CD8-positive, alpha-beta memory T cell (primary cell): ENCODE measurements around the gene RASGRP1. TPM values are rescaled to one million over a fixed set of nuclear protein-coding genes. Genes with fewer than 3 reads are reported as not detected.

Experiments used
- CTCF ChIA-PET: fragments of 350-600 bp; sonication (Branson Sonifier 250); formaldehyde crosslinking; loops from one replicate; lab custom pipeline; 2021; ENCODE audit warnings: antibody characterized with exemption; lab: Charles Lee
- POLR2A ChIA-PET: fragments of 350-600 bp; sonication (Branson Sonifier 250); formaldehyde crosslinking; loops from one replicate; lab custom pipeline; 2021; ENCODE audit warnings: antibody characterized with exemption; lab: Charles Lee
- DNase-seq, 5 donors: peaks; one replicate each; pipeline versions ENCODE4 v3.0.0 to v3.0.0-alpha.2; 2020 to 2022; ENCODE audit warnings: mixed read lengths in 1 of 5
- H3K27ac ChIP-seq: one replicate; pipeline ENCODE4 v1.7.0; 2013; ENCODE audit warnings: low read depth, mild to moderate bottlenecking, low read length, moderate library complexity
- H3K27me3 ChIP-seq: 2 replicates; pipeline ENCODE4 v1.7.0; 2013; ENCODE audit warnings: low read length, mild to moderate bottlenecking; ENCODE audit not compliant: insufficient read depth, poor library complexity, severe bottlenecking
- H3K36me3 ChIP-seq: 2 replicates; pipeline ENCODE4 v1.7.0; 2013; ENCODE audit warnings: mild to moderate bottlenecking, low read length, moderate library complexity; ENCODE audit not compliant: insufficient read depth
- H3K4me1 ChIP-seq: 2 replicates; pipeline ENCODE4 v1.7.0; 2013; ENCODE audit warnings: mild to moderate bottlenecking, low read length, moderate library complexity; ENCODE audit not compliant: insufficient read depth
- H3K4me3 ChIP-seq: 2 replicates; pipeline ENCODE4 v1.7.0; 2013; ENCODE audit warnings: mild to moderate bottlenecking, low read length
- H3K9me3 ChIP-seq: 2 replicates; pipeline ENCODE4 v1.7.0; 2013; ENCODE audit warnings: mild to moderate bottlenecking, low read length
- H3K27ac Mint-ChIP-seq, 8 donors: one replicate each; pipeline ENCODE4 v1.8.0; 2020 to 2021; ENCODE audit warnings: mixed read lengths in 8 of 8, mild to moderate bottlenecking in 6 of 8, inconsistent platforms in 3 of 8, moderate library complexity in 3 of 8
- H3K27me3 Mint-ChIP-seq, 2 donors: one replicate each; pipeline ENCODE4 v1.8.0; 2020 to 2021; ENCODE audit warnings: mixed read lengths in 2 of 2, mild to moderate bottlenecking in 1 of 2, moderate library complexity in 1 of 2
- H3K36me3 Mint-ChIP-seq, 3 donors: one replicate each; pipeline ENCODE4 v1.8.0; 2020 to 2021; ENCODE audit warnings: mixed read lengths in 3 of 3, inconsistent platforms in 1 of 3, mild to moderate bottlenecking in 1 of 3
- H3K4me1 Mint-ChIP-seq, 3 donors: one replicate each; pipeline ENCODE4 v1.8.0; 2020 to 2021; ENCODE audit warnings: mixed read lengths in 3 of 3, inconsistent platforms in 1 of 3, mild to moderate bottlenecking in 1 of 3
- H3K4me3 Mint-ChIP-seq, 7 donors: one replicate each; pipeline ENCODE4 v1.8.0; 2020 to 2021; ENCODE audit warnings: mixed read lengths in 7 of 7, mild to moderate bottlenecking in 6 of 7, moderate library complexity in 4 of 7, inconsistent platforms in 2 of 7
- H3K9me3 Mint-ChIP-seq, 5 donors: one replicate each; pipeline ENCODE4 v1.8.0; 2020 to 2022; ENCODE audit warnings: mixed read lengths in 5 of 5, mild to moderate bottlenecking in 3 of 5, moderate library complexity in 2 of 5, inconsistent platforms in 1 of 5
- polyA plus RNA-seq: library from polyadenylated mRNA; unstranded; fragments of 300-500 nt; fragmentation: Illumina TruSeq; gene quantifications from one replicate; pipeline ENCODE4 v1.2.3, GENCODE V29; 2021
- total RNA-seq, 2 experiments: library from RNA; stranded (reverse); gene quantifications; one replicate each; pipeline ENCODE4 v1.2.3, GENCODE V29; 2021

The RASGRP1 gene
- total and polyA plus RNA-seq, 3 experiments from 2014 or later, result 64.7 to 90.9 (median 67.9) TPM

DNA sequence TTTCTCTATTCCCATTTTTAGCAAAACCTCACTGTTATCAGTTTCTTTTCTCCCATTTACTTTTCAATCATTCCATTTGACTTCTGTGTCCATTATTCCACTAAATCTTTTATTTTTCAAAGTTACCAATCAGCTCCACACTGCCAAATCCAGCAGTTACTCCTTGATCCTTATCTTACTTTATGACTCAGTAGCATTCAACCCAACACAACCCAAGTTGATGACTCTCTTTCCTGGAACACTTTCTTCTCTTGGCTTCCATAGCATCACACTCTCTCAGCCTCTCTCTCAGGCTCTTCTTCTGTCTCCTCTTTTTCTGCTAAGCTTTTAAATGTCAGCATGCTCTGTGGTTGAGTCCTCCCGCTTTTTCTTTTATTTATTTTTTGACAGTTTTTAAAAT, 36.3 kb downstream of the RASGRP1 start:
- Mint-ChIP-seq H3K4me1 (peaks cover 77 to 96% (median 95%) of the 10 kb centered on the region in 3 donors), H3K27ac (peak overlapping the region; percentile 0 to 92 (median 66)), H3K36me3 (peaks cover 5 to 92% (median 57%) of the 10 kb centered on the region in 3 donors), H3K4me3 (peak overlapping the region in 1 of 7 donors; percentile 55), H3K27me3 (no peaks in the 10 kb centered on the region), H3K9me3 (no peaks in the 10 kb centered on the region)
- H3K4me1 ChIP-seq, result peaks cover 57% of the 10 kb centered on the region
- no peak overlapping the region for H3K4me3 ChIP-seq
- CTCF ChIA-PET, result interaction anchor here (1.4 to 1.7 kb wide), 2 partner anchors 162 to 171 kb away, joined by 4 to 5 read pairs; no protein-coding TSS in a partner anchor
- H3K36me3 ChIP-seq, result peaks cover 33% of the 10 kb centered on the region
- DNase-seq, result no peak
- H3K27me3 ChIP-seq, result no peaks in the 10 kb centered on the region
- POLR2A ChIA-PET, result no interaction called here
- no peak overlapping the region for H3K27ac ChIP-seq
- no peaks in the 10 kb centered on the region for H3K9me3 ChIP-seq

DNA sequence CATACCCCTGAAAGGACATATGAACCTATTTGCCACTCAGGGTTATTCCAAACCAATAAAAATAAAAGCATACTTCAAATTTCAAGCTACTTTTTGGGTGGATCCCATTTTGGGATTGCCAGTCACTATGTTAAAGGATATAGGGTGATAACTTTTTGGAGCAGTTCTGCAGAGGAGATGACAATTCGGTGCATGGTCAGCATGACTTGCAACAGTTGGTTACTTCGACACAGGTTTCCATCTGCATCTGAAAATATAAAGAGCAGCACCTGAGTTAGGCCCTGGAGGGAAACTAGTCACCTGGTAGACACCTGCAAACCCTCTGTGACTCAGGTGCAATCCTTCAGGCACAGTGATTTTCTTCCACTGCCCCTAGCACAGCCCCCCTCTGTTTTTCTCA, 38.5 kb downstream of the RASGRP1 start:
- H3K4me1 ChIP-seq, result peaks cover 35% of the 10 kb centered on the region
- no peak overlapping the region for H3K27ac ChIP-seq
- Mint-ChIP-seq H3K9me3 (no peaks in the 10 kb centered on the region), H3K27ac (peak overlapping the region; percentile 21 to 87 (median 60)), H3K4me3 (no peak overlapping the region), H3K27me3 (no peaks in the 10 kb centered on the region), H3K36me3 (peaks cover 5 to 89% (median 49%) of the 10 kb centered on the region in 3 donors), H3K4me1 (peaks cover 73 to 94% (median 93%) of the 10 kb centered on the region in 3 donors)
- ChIA-PET POLR2A (no interaction called here), CTCF (interaction anchor here (1.4 kb wide), 1 partner anchor 173 kb away, joined by 3 read pairs; no protein-coding TSS in a partner anchor)
- no peaks in the 10 kb centered on the region for H3K27me3 ChIP-seq
- H3K4me3 ChIP-seq, result no peak overlapping the region
- peaks cover 24% of the 10 kb centered on the region for H3K36me3 ChIP-seq
- H3K9me3 ChIP-seq, result no peaks in the 10 kb centered on the region
- no peak for DNase-seq

DNA sequence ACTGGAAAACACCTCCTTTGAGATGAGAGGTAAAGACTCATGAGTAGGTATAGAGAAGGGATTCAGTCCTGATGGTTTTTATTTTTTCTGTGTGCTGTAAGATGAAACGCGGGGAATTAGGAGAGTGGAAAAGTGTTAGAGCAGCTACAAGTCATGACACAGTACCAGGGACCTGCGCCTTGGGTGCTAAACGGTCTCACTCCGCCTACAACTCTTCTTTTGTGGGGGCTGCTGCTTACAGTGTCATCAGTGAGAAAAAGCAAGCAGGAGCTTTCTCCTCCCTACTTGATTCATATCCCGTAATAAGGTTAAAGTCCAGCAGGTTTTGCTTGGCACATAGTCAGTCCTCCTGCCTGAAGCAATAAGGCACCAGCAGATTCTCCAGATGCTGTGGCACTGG, 39.1 kb downstream of the RASGRP1 start:
- Mint-ChIP-seq H3K36me3 (peaks cover 5 to 83% (median 46%) of the 10 kb centered on the region in 3 donors), H3K27me3 (no peaks in the 10 kb centered on the region), H3K27ac (peak overlapping the region; percentile 5 to 90 (median 72)), H3K9me3 (no peaks in the 10 kb centered on the region), H3K4me3 (no peak overlapping the region), H3K4me1 (peaks cover 68 to 91% (median 91%) of the 10 kb centered on the region in 3 donors)
- H3K36me3 ChIP-seq, result peaks cover 24% of the 10 kb centered on the region
- H3K4me1 ChIP-seq, result peaks cover 29% of the 10 kb centered on the region
- H3K9me3 ChIP-seq, result no peaks in the 10 kb centered on the region
- no peak overlapping the region for H3K4me3 ChIP-seq
- ChIA-PET CTCF (interaction anchor here (0.9 kb wide), 1 partner anchor 159 kb away, joined by 3 read pairs; no protein-coding TSS in a partner anchor), POLR2A (no interaction called here)
- no peaks in the 10 kb centered on the region for H3K27me3 ChIP-seq
- no peak overlapping the region for H3K27ac ChIP-seq
- no peak for DNase-seq

DNA sequence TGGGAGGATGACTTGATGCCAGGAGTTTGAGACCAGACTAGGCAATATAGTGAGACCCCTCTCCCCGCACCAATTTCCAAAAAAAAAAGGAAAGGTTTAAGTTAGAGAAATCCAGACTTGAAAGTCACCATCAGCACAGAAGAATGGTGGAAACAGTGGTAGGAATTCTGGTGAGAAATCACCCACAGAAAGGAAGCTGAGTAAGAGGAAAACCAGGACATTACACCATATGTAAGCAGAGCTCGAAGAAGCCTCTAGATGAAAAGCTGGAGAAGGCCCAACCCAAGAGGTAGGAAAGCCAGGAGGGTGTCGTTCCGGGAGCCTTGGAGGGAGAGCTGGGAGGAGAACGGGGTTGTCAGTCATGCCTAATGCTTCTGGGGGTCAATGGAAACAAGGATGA, 40.5 kb downstream of the RASGRP1 start:
- H3K36me3 ChIP-seq, result peaks cover 24% of the 10 kb centered on the region
- H3K27ac ChIP-seq, result no peak overlapping the region
- no peaks in the 10 kb centered on the region for H3K27me3 Mint-ChIP-seq
- H3K4me1 Mint-ChIP-seq, result peaks cover 63 to 89% (median 83%) of the 10 kb centered on the region in 3 donors
- DNase-seq, result no peak
- H3K9me3 Mint-ChIP-seq, result no peaks in the 10 kb centered on the region
- peaks cover 22% of the 10 kb centered on the region for H3K4me1 ChIP-seq
- no peak overlapping the region for H3K4me3 ChIP-seq
- H3K9me3 ChIP-seq, result no peaks in the 10 kb centered on the region
- H3K27me3 ChIP-seq, result no peaks in the 10 kb centered on the region
- peak overlapping the region; percentile 40 to 90 (median 80) for H3K27ac Mint-ChIP-seq
- H3K4me3 Mint-ChIP-seq, result no peak overlapping the region
- CTCF ChIA-PET, result interaction anchor here (1.1 kb wide), 1 partner anchor 10 kb away, joined by 4 read pairs; no protein-coding TSS in a partner anchor
- peaks cover 5 to 82% (median 37%) of the 10 kb centered on the region in 3 donors for H3K36me3 Mint-ChIP-seq
- POLR2A ChIA-PET, result interaction anchor here (0.5 kb wide), 1 partner anchor 135 kb away, joined by 7 read pairs; no protein-coding TSS in a partner anchor

DNA sequence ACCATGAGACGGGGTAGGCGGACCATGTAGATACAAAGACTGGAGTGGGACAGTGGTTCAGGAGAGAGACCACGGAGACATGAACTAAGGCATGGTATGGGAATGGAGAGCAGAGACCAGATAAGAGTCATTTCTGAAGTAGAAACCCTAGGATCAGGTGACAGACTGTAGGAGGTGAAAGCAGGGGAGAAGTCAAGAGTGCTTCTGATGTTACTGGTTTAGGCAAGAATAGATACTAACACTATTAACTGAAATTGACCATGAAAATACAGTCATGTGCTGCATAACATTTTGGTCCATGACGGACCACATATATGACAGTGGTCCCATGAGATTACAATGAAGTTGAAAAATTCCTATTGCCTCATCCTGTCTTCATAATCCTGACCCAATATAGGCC, 41.7 kb downstream of the RASGRP1 start:
- H3K4me3 Mint-ChIP-seq, result peak overlapping the region in 2 of 7 donors; percentile 2 to 6
- H3K4me1 ChIP-seq, result peaks cover 12% of the 10 kb centered on the region
- CTCF ChIA-PET, result interaction anchor here (1.0 to 2.4 kb wide), 4 partner anchors 11 to 168 kb away, joined by 4 to 8 read pairs (median 5); no protein-coding TSS in a partner anchor
- peaks cover 31% of the 10 kb centered on the region for H3K36me3 ChIP-seq
- peaks cover 5 to 81% (median 33%) of the 10 kb centered on the region in 3 donors for H3K36me3 Mint-ChIP-seq
- POLR2A ChIA-PET, result no interaction called here
- no peaks in the 10 kb centered on the region for H3K9me3 Mint-ChIP-seq
- no peak overlapping the region for H3K27ac ChIP-seq
- H3K9me3 ChIP-seq, result no peaks in the 10 kb centered on the region
- no peak for DNase-seq
- H3K27ac Mint-ChIP-seq, result peak overlapping the region in 7 of 8 donors; percentile 36 to 97 (median 77)
- no peaks in the 10 kb centered on the region for H3K27me3 ChIP-seq
- H3K27me3 Mint-ChIP-seq, result no peaks in the 10 kb centered on the region
- no peak overlapping the region for H3K4me3 ChIP-seq
- H3K4me1 Mint-ChIP-seq, result peaks cover 55 to 84% (median 78%) of the 10 kb centered on the region in 3 donors

DNA sequence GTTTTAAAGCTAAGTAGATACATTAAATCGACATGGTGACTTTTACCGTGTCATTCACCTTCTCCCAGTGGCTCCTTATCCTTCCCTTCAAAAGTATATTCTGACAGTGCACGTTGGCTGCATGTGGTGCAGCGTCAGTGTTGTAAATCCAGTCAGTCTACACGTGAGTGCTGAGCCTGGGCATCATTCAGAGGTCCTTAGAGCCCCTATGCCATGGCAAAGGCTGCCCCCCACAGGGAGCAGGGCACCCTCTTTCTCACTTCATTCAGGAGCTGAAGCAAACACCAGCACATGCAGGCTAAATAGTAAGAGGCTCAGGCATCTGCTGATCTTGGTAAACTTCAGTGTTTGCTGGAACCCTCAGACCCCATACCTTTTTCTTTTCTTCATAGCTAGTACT, 43.3 kb downstream of the RASGRP1 start:
- H3K4me1 ChIP-seq, result peaks cover 1% of the 10 kb centered on the region
- H3K36me3 ChIP-seq, result peaks cover 44% of the 10 kb centered on the region
- no peak for DNase-seq
- no peaks in the 10 kb centered on the region for H3K9me3 Mint-ChIP-seq
- H3K36me3 Mint-ChIP-seq, result peaks cover 5 to 82% (median 34%) of the 10 kb centered on the region in 3 donors
- CTCF ChIA-PET, result interaction anchor here (0.8 to 2.4 kb wide), 5 partner anchors 43 to 178 kb away, joined by 3 to 12 read pairs (median 8); partner anchors contain the start of gene RASGRP1
- H3K27ac Mint-ChIP-seq, result peak overlapping the region in 7 of 8 donors; percentile 28 to 93 (median 62)
- H3K4me3 ChIP-seq, result no peak overlapping the region
- H3K27ac ChIP-seq, result no peak overlapping the region
- no peaks in the 10 kb centered on the region for H3K27me3 ChIP-seq
- POLR2A ChIA-PET, result interaction anchor here (0.9 to 1.2 kb wide), 2 partner anchors 16 to 176 kb away, joined by 3 read pairs; no protein-coding TSS in a partner anchor
- peaks cover 45 to 73% (median 63%) of the 10 kb centered on the region in 3 donors for H3K4me1 Mint-ChIP-seq
- H3K27me3 Mint-ChIP-seq, result no peaks in the 10 kb centered on the region
- no peaks in the 10 kb centered on the region for H3K9me3 ChIP-seq
- H3K4me3 Mint-ChIP-seq, result peak overlapping the region in 1 of 7 donors; percentile 27

DNA sequence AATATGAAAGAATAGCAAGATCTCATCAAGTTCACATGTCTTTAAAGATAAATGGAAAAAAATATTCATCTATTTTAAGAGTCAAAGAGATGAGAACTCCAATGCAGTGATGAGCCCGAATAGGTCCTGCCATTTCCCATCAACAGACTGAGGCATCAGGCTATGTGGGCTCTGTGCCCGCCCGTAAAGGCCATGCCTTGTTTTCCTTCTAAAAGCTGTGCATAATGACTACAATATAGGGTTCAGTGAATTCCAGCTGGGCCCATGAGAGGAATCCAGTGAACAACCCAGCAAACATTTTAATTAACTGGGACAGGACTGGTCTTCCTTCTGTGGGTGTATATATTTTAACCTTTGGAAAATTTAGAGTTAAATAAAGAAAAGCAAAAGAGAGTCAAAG, 44.6 kb downstream of the RASGRP1 start:
- peak overlapping the region in 6 of 8 donors; percentile 39 to 81 (median 57) for H3K27ac Mint-ChIP-seq
- no peak overlapping the region for H3K4me3 Mint-ChIP-seq
- Histone ChIP-seq H3K4me3 (no peak overlapping the region), H3K9me3 (no peaks in the 10 kb centered on the region), H3K36me3 (peaks cover 44% of the 10 kb centered on the region), H3K27me3 (no peaks in the 10 kb centered on the region), H3K27ac (no peak overlapping the region), H3K4me1 (no peaks in the 10 kb centered on the region)
- no peak for DNase-seq
- no peaks in the 10 kb centered on the region for H3K27me3 Mint-ChIP-seq
- peaks cover 5 to 82% (median 29%) of the 10 kb centered on the region in 3 donors for H3K36me3 Mint-ChIP-seq
- H3K4me1 Mint-ChIP-seq, result peaks cover 39 to 65% (median 60%) of the 10 kb centered on the region in 3 donors
- POLR2A ChIA-PET, result interaction anchor here (1.0 kb wide), 1 partner anchor 16 kb away, joined by 3 read pairs; no protein-coding TSS in a partner anchor
- H3K9me3 Mint-ChIP-seq, result no peaks in the 10 kb centered on the region
- CTCF ChIA-PET, result interaction anchor here (1.0 to 2.4 kb wide), 3 partner anchors 9 to 179 kb away, joined by 3 to 12 read pairs (median 3); no protein-coding TSS in a partner anchor

DNA sequence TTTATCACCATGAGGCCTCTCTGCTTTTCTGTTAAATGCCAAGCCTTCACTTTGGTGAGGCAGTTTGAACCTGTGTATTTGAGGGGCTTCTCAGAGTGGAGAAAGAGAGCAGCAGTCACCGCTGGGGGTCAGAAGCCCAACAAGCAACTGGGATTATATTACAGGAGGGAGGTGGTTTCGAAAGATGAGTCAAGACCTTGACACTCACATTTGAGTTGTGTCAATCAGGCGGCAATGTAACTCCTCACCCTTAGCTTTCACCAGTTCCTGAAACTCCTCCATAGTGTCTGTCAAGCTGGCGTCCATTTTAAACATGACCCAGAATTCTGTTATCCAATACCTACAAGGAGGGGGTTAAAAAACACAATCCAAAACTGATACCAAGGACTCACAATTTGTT, 46.5 kb downstream of the RASGRP1 start:
- peaks cover 51% of the 10 kb centered on the region for H3K36me3 ChIP-seq
- no peak overlapping the region for H3K4me3 Mint-ChIP-seq

More for the DNA sequence above, 46.5 kb downstream of the RASGRP1 start:
- CTCF ChIA-PET, result interaction anchor here (1.4 kb wide), 1 partner anchor 78 kb away, joined by 3 read pairs; no protein-coding TSS in a partner anchor
- Mint-ChIP-seq H3K27me3 (no peaks in the 10 kb centered on the region), H3K27ac (peak overlapping the region in 7 of 8 donors; percentile 2 to 89 (median 81)), H3K36me3 (peaks cover 0 to 87% (median 28%) of the 10 kb centered on the region in 3 donors), H3K9me3 (no peaks in the 10 kb centered on the region), H3K4me1 (peaks cover 35 to 68% (median 58%) of the 10 kb centered on the region in 3 donors)
- Histone ChIP-seq H3K4me1 (no peaks in the 10 kb centered on the region), H3K4me3 (no peak overlapping the region), H3K27me3 (no peaks in the 10 kb centered on the region), H3K27ac (no peak overlapping the region), H3K9me3 (no peaks in the 10 kb centered on the region)
- DNase-seq, result no peak
- POLR2A ChIA-PET, result no interaction called here
